ENCODE results near the gene MAPK9.

- TF ChIP-seq CTCF (conservative IDR thresholded peaks at IDR 0.05; ENCODE audit: low read length) (no peak), EZH2phosphoT487 (IDR thresholded peaks at IDR 0.05; ENCODE audit: borderline replicate concordance, low read depth, low read length) (no peak)
These were observed 38.4 kb upstream of the MAPK9 start for GRCh38 chr5:180330270-180330648.

All from OCI-LY7 (cell line).